ENCODE results near the gene AOPEP.

DNA sequence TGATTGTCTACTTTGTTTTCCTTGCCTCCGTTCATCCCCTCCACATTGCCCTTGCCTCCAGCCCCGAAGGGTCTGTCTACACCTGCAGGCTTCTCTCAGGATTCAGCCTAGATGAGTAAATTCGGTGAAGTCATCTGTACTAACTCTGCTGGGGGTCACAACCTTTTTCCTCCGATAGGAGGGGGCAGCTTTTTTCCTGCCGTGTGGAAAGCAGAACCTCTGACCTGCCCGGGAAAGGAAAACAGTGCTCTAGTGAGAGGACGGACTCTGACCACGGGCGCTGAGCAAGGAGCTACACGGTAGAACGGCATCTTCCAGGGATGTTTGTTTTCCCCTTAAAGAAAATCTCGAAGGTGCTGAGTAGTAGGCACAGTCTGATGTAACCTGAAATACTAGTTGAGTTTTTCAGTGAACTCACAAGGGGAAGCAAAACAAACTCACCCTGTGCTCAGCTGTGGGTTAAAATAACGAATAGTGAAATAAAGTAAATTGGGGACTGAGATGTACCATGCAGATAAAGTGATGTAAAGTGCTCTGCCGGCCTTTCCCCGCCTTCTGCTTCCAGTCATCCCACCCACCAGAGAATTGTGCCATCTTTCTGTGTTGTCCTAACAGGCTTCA is 281.8 kb downstream of the AOPEP start:
- TF ChIP-seq, protein P1, sequence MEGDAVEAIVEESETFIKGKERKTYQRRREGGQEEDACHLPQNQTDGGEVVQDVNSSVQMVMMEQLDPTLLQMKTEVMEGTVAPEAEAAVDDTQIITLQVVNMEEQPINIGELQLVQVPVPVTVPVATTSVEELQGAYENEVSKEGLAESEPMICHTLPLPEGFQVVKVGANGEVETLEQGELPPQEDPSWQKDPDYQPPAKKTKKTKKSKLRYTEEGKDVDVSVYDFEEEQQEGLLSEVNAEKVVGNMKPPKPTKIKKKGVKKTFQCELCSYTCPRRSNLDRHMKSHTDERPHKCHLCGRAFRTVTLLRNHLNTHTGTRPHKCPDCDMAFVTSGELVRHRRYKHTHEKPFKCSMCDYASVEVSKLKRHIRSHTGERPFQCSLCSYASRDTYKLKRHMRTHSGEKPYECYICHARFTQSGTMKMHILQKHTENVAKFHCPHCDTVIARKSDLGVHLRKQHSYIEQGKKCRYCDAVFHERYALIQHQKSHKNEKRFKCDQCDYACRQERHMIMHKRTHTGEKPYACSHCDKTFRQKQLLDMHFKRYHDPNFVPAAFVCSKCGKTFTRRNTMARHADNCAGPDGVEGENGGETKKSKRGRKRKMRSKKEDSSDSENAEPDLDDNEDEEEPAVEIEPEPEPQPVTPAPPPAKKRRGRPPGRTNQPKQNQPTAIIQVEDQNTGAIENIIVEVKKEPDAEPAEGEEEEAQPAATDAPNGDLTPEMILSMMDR (IDR thresholded peaks at IDR 0.05): no peak
- no peak for TF ChIP-seq E2F5 (CRISPR knock-in tag; IDR thresholded peaks at IDR 0.05)

All from WTC11 (cell line).